Measurements from ENCODE around the gene FAM83D. TPM values are rescaled to one million over a fixed set of nuclear protein-coding genes. Genes with fewer than 3 reads are reported as not detected.

The FAM83D gene
- total and polyA plus RNA-seq, 2 experiments from 2014 or later, result 33.3 to 91.3 TPM

DNA sequence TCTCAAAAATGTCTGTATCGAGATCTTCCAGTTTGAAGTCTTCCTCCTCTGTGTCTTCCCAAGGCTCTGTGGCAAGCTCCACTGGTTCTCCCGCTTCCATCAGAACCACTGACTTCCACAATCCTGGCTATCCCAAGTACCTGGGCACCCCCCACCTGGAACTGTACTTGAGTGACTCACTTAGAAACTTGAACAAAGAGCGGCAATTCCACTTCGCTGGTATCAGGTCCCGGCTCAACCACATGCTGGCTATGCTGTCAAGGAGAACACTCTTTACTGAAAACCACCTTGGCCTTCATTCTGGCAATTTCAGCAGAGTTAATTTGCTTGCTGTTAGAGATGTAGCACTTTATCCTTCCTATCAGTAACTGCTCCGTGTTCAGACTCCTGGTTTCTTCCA is 25.9 kb downstream of the FAM83D start:
- H3K36me3 Mint-ChIP-seq (ENCODE audit: low read depth), result peaks cover 75% of the 10 kb centered on the region
- no peak for DNase-seq (ENCODE audit: low spot score)

More for the DNA sequence above, 25.9 kb downstream of the FAM83D start:
- Histone ChIP-seq H3K4me3 (no peak overlapping the region), H3F3A (replicated peaks; ENCODE audit: low read depth) (peaks cover 10% of the 10 kb centered on the region; the same call in 1 of the 2 replicates), H4K20me1 (replicated peaks; ENCODE audit: insufficient read depth) (peaks cover 12% of the 10 kb centered on the region; the same call in 1 of the 2 replicates), H2AFZ (no peak overlapping the region), H3K9me2 (ENCODE audit: insufficient read depth) (no peaks in the 10 kb centered on the region), H3K79me2 (replicated peaks; ENCODE audit: insufficient read depth) (peaks cover 14% of the 10 kb centered on the region; the same call in 1 of the 2 replicates), H3K4me2 (no peak overlapping the region), H3K36me3 (ENCODE audit: insufficient read depth) (peaks cover 46% of the 10 kb centered on the region), H3K27ac (ENCODE audit: low read depth) (no peak overlapping the region), H3K4me1 (ENCODE audit: insufficient read depth) (no peaks in the 10 kb centered on the region), H3K27me3 (ENCODE audit: insufficient read depth) (no peaks in the 10 kb centered on the region)
- no peak for TF ChIP-seq JUNB (IDR thresholded peaks at IDR 0.05; ENCODE audit: unreplicated experiment)
- TF ChIP-seq, protein P1, sequence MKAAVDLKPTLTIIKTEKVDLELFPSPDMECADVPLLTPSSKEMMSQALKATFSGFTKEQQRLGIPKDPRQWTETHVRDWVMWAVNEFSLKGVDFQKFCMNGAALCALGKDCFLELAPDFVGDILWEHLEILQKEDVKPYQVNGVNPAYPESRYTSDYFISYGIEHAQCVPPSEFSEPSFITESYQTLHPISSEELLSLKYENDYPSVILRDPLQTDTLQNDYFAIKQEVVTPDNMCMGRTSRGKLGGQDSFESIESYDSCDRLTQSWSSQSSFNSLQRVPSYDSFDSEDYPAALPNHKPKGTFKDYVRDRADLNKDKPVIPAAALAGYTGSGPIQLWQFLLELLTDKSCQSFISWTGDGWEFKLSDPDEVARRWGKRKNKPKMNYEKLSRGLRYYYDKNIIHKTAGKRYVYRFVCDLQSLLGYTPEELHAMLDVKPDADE (IDR thresholded peaks at IDR 0.05), result no peak
- TF ChIP-seq, protein P2, sequence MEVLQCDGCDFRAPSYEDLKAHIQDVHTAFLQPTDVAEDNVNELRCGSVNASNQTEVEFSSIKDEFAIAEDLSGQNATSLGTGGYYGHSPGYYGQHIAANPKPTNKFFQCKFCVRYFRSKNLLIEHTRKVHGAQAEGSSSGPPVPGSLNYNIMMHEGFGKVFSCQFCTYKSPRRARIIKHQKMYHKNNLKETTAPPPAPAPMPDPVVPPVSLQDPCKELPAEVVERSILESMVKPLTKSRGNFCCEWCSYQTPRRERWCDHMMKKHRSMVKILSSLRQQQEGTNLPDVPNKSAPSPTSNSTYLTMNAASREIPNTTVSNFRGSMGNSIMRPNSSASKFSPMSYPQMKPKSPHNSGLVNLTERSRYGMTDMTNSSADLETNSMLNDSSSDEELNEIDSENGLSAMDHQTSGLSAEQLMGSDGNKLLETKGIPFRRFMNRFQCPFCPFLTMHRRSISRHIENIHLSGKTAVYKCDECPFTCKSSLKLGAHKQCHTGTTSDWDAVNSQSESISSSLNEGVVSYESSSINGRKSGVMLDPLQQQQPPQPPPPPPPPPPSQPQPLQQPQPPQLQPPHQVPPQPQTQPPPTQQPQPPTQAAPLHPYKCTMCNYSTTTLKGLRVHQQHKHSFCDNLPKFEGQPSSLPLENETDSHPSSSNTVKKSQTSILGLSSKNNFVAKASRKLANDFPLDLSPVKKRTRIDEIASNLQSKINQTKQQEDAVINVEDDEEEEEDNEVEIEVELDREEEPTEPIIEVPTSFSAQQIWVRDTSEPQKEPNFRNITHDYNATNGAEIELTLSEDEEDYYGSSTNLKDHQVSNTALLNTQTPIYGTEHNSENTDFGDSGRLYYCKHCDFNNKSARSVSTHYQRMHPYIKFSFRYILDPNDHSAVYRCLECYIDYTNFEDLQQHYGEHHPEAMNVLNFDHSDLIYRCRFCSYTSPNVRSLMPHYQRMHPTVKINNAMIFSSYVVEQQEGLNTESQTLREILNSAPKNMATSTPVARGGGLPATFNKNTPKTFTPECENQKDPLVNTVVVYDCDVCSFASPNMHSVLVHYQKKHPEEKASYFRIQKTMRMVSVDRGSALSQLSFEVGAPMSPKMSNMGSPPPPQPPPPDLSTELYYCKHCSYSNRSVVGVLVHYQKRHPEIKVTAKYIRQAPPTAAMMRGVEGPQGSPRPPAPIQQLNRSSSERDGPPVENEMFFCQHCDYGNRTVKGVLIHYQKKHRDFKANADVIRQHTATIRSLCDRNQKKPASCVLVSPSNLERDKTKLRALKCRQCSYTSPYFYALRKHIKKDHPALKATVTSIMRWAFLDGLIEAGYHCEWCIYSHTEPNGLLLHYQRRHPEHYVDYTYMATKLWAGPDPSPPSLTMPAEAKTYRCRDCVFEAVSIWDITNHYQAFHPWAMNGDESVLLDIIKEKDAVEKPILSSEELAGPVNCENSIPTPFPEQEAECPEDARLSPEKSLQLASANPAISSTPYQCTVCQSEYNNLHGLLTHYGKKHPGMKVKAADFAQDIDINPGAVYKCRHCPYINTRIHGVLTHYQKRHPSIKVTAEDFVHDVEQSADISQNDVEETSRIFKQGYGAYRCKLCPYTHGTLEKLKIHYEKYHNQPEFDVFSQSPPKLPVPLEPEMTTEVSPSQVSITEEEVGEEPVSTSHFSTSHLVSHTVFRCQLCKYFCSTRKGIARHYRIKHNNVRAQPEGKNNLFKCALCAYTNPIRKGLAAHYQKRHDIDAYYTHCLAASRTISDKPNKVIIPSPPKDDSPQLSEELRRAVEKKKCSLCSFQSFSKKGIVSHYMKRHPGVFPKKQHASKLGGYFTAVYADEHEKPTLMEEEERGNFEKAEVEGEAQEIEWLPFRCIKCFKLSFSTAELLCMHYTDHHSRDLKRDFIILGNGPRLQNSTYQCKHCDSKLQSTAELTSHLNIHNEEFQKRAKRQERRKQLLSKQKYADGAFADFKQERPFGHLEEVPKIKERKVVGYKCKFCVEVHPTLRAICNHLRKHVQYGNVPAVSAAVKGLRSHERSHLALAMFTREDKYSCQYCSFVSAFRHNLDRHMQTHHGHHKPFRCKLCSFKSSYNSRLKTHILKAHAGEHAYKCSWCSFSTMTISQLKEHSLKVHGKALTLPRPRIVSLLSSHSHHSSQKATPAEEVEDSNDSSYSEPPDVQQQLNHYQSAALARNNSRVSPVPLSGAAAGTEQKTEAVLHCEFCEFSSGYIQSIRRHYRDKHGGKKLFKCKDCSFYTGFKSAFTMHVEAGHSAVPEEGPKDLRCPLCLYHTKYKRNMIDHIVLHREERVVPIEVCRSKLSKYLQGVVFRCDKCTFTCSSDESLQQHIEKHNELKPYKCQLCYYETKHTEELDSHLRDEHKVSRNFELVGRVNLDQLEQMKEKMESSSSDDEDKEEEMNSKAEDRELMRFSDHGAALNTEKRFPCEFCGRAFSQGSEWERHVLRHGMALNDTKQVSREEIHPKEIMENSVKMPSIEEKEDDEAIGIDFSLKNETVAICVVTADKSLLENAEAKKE (CRISPR knock-in tag; IDR thresholded peaks at IDR 0.05), result no peak
- Mint-ChIP-seq H3K27me3 (ENCODE audit: insufficient read depth, low read depth, poor library complexity) (peaks cover 5% of the 10 kb centered on the region), H3K4me3 (no peak overlapping the region), H3K27ac (no peak overlapping the region), H3K4me1 (no peaks in the 10 kb centered on the region), H3K9me3 (no peaks in the 10 kb centered on the region)
- ATAC-seq, result no peak

All from GM23338 (cell line).